Suprapubic skin (tissue), 4 donors: ENCODE results near the gene ZNF883. TPM values are rescaled to one million over a fixed set of nuclear protein-coding genes. Genes with fewer than 3 reads are reported as not detected.

Source experiments
- DNase-seq, 2 donors: peaks; one replicate each; pipeline ENCODE4 v3.0.0-alpha.2; 2019; ENCODE audit warnings: low spot score in 2 of 2
- H3K27ac ChIP-seq: fragments of 200-600 bp; sonication (generic); one replicate; pipeline ENCODE4 v1.5.1; 2019
- H3K27me3 ChIP-seq: fragments of 200-600 bp; sonication (generic); one replicate; pipeline ENCODE4 v1.5.1; 2019
- H3K36me3 ChIP-seq: fragments of 200-600 bp; sonication (generic); one replicate; pipeline ENCODE4 v1.5.1; 2019
- H3K4me1 ChIP-seq: fragments of 200-600 bp; sonication (generic); one replicate; pipeline ENCODE4 v1.5.1; 2019
- H3K4me3 ChIP-seq: fragments of 200-600 bp; sonication (generic); one replicate; pipeline ENCODE4 v1.5.1; 2019; ENCODE audit warnings: mild to moderate bottlenecking
- H3K9me3 ChIP-seq: fragments of 200-600 bp; sonication (generic); one replicate; pipeline ENCODE4 v1.5.1; 2019
- EP300 ChIP-seq: sonication (generic); formaldehyde crosslinking; IDR thresholded peaks from one replicate; pipeline ENCODE4 v1.6.1; 2017; ENCODE audit warnings: antibody characterized with exemption
- POLR2A ChIP-seq, 2 donors: fragments of 450-650 bp; IDR thresholded peaks; one replicate each; pipeline ENCODE4 v1.6.1; 2017; ENCODE audit warnings: antibody characterized with exemption in 2 of 2, mild to moderate bottlenecking in 2 of 2, moderate library complexity in 2 of 2
- whole genome bisulfite sequencing: methylation state at CpG from one replicate; pipeline ENCODE4 v1.1.5; 2018; 5-methylcytosine and 5-hydroxymethylcytosine counted together
- total RNA-seq, 4 donors: library from RNA; depleted of rRNA; stranded (reverse); fragments of >200 nt; gene quantifications; one replicate each; pipeline ENCODE4 v1.1.0, GENCODE V29; 2016
- TF ChIP-seq, protein P1 (sequence below), 2 donors: fragments of 200-600 bp in 1 of 2; fragments of 450-650 bp in 1 of 2; sonication (generic) in 1 of 2; IDR thresholded peaks; one replicate each; pipeline ENCODE4 v1.5.1; 2016 to 2019; ENCODE audit warnings: antibody characterized with exemption in 2 of 2, mild to moderate bottlenecking in 1 of 2, moderate library complexity in 1 of 2

ZNF883 gene
- total RNA-seq, 4 donors from 2014 or later = 0.31 to 2.9 (median 0.97) TPM; not detected in 1

DNA sequence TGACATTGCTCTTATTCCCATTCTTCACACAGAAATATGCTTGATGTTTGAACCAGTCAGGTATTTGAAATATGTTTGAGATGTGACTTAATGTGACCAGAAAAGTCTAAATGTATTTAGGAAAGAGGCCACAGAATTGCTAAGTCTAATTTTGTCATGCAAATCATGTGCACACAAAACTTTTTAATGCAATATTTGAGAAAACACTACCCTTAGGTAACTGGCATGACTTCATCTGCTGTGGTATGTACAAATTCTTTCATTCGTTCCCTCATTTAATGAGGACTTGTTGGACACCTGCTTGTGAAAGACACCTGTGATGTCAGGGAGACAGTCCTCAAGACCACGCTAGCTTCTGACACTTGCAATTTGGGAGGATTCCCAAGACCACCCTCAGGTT is 100.3 kb downstream of the ZNF883 start:
- Histone ChIP-seq H3K9me3 (no peaks in the 10 kb centered on the region), H3K36me3 (no peaks in the 10 kb centered on the region), H3K4me3 (no peak overlapping the region), H3K27me3 (no peaks in the 10 kb centered on the region), H3K4me1 (no peaks in the 10 kb centered on the region), H3K27ac (no peak overlapping the region)
- 49% methylated on average over 2 of the region's 2 CpGs for WGBS
- no peak for DNase-seq
- TF ChIP-seq POLR2A (IDR thresholded peaks at IDR 0.05) (no peak), EP300 (no peak)
- TF ChIP-seq, protein P1, sequence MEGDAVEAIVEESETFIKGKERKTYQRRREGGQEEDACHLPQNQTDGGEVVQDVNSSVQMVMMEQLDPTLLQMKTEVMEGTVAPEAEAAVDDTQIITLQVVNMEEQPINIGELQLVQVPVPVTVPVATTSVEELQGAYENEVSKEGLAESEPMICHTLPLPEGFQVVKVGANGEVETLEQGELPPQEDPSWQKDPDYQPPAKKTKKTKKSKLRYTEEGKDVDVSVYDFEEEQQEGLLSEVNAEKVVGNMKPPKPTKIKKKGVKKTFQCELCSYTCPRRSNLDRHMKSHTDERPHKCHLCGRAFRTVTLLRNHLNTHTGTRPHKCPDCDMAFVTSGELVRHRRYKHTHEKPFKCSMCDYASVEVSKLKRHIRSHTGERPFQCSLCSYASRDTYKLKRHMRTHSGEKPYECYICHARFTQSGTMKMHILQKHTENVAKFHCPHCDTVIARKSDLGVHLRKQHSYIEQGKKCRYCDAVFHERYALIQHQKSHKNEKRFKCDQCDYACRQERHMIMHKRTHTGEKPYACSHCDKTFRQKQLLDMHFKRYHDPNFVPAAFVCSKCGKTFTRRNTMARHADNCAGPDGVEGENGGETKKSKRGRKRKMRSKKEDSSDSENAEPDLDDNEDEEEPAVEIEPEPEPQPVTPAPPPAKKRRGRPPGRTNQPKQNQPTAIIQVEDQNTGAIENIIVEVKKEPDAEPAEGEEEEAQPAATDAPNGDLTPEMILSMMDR (IDR thresholded peaks at IDR 0.05) = no peak

Other genes starting within 250 kb of the ZNF883 start
- gene SLC46A2, start 121.3 kb downstream of the ZNF883 start, total RNA-seq = 10 to 100 TPM in 3 of 4 donors, 1 to 10 TPM in 1; 5.6 to 65.2 (median 42.4) TPM
- 1 to 10 TPM; 1.1 to 3.7 (median 1.4) TPM for gene ZFP37, start 44.5 kb upstream of the ZNF883 start, total RNA-seq
- gene SLC31A2, start 138.8 kb upstream of the ZNF883 start, total RNA-seq = 100 to 1,000 TPM in 2 of 4 donors, 10 to 100 TPM in 2; 49.8 to 114 (median 88.4) TPM
- 10 to 100 TPM; 26.2 to 45.7 (median 30.5) TPM for gene FKBP15, start 209.1 kb upstream of the ZNF883 start, total RNA-seq
- gene SLC31A1, start 209.4 kb upstream of the ZNF883 start, total RNA-seq = 10 to 100 TPM; 17.1 to 46.3 (median 27.2) TPM